GM10248 (cell line): ENCODE measurements around the gene DDX54.

Experiments used
- CTCF ChIA-PET: fragments of 300-600 bp; sonication (Branson Sonifier 250); formaldehyde crosslinking; extraction: SDS; loops from one replicate; lab custom pipeline; 2021; ENCODE audit warnings: antibody characterized with exemption; lab: Yijun Ruan, JAX
- POLR2A ChIA-PET: fragments of 350-650 bp; sonication (Branson Sonifier 250); formaldehyde crosslinking; extraction: SDS; loops from one replicate; lab custom pipeline; 2020; ENCODE audit warnings: antibody characterized with exemption; lab: Yijun Ruan, JAX
- DNase-seq: peaks from one replicate; pipeline ENCODE4 v3.0.0; 2012; ENCODE audit errors: extremely low spot score
- CTCF ChIP-seq: IDR thresholded peaks from 2 replicates; pipeline ENCODE4 v1.5.1; 2012; ENCODE audit warnings: mild to moderate bottlenecking, low read depth; ENCODE audit errors: extremely low read depth, missing control alignments, control extremely low read depth

DDX54 gene

GRCh38 chr12:113231235-113232088 is 46.2 kb upstream of the DDX54 start:
- ChIA-PET POLR2A (interaction anchor here (1.2 kb wide), 1 partner anchor 45 kb away, joined by 3 read pairs; the partner anchor contains the start of gene RITA1), CTCF (interaction anchor here (1.0 to 2.0 kb wide), 3 partner anchors 8 to 46 kb away, joined by 3 to 7 read pairs (median 7); partner anchors contain the start of genes RITA1 and TPCN1)
- no peak for DNase-seq
- TF ChIP-seq CTCF = no peak

GRCh38 chr12:113230315-113231234 is 45.3 kb upstream of the DDX54 start:
- POLR2A ChIA-PET = interaction anchor here (1.3 to 1.6 kb wide), 2 partner anchors 9 to 46 kb away, joined by 4 to 14 read pairs; partner anchors contain the start of genes DDX54, RITA1 and TPCN1
- CTCF ChIA-PET = interaction anchor here (0.8 to 2.1 kb wide), 6 partner anchors 9 to 195 kb away, joined by 3 to 14 read pairs (median 6); partner anchors contain the start of genes RITA1 and TPCN1
- TF ChIP-seq CTCF = no peak
- DNase-seq = no peak

GRCh38 chr12:113228394-113229028 is 43.2 kb upstream of the DDX54 start:
- no peak for DNase-seq
- POLR2A ChIA-PET = no interaction called here
- TF ChIP-seq CTCF = no peak
- CTCF ChIA-PET = interaction anchor here (0.8 to 2.1 kb wide), 2 partner anchors 8 to 197 kb away, joined by 3 to 5 read pairs; no protein-coding TSS in a partner anchor

- no peak for DNase-seq
- TF ChIP-seq CTCF = no peak
- ChIA-PET CTCF (interaction anchor here (1.0 kb wide), 1 partner anchor 34 kb away, joined by 4 read pairs; no protein-coding TSS in a partner anchor), POLR2A (no interaction called here)
Observed at GRCh38 chr12:113227686-113228391, 42.6 kb upstream of the DDX54 start.

GRCh38 chr12:113226696-113227568 is 41.7 kb upstream of the DDX54 start:
- no peak for DNase-seq
- ChIA-PET POLR2A (interaction anchor here (0.9 kb wide), 1 partner anchor 41 kb away, joined by 3 read pairs; no protein-coding TSS in a partner anchor), CTCF (interaction anchor here (0.8 to 1.9 kb wide), 3 partner anchors 18 to 198 kb away, joined by 3 to 5 read pairs (median 4); no protein-coding TSS in a partner anchor)
- no peak for TF ChIP-seq CTCF
